OCI-LY7 (cell line): ENCODE results near the gene NIT2. TPM values are rescaled to one million over a fixed set of nuclear protein-coding genes. Genes with fewer than 3 reads are reported as not detected.
A peak's percentile ranks its signal among the peaks of the same experiment; 100 is the strongest.

Experiments used
- BruUV-seq: library from RNA; stranded (reverse); fragments of 400-500 nt; replicated peaks from 2 replicates; lab custom pipeline; 2021; lab: Mats Ljungman, UMichigan
- CTCF ChIA-PET: fragments of 300-600 bp; sonication (Branson Sonifier 250); formaldehyde crosslinking; loops from one replicate; lab custom pipeline; 2022; ENCODE audit warnings: antibody characterized with exemption; ENCODE audit not compliant: unreplicated experiment; lab: Charles Lee
- POLR2A ChIA-PET: fragments of 300-600 bp; sonication (Branson Sonifier 250); formaldehyde crosslinking; loops from one replicate; lab custom pipeline; 2022; ENCODE audit warnings: antibody characterized with exemption; lab: Charles Lee
- DNase-seq: peaks from one replicate; pipeline ENCODE4 v3.0.0-alpha.2; 2015; ENCODE audit warnings: low spot score
- H2AFZ ChIP-seq: fragments of 200-600 bp; sonication (generic), shearing (Covaris generic); 2 replicates; pipeline ENCODE4 v1.6.1; 2014; ENCODE audit warnings: mild to moderate bottlenecking, antibody characterized with exemption, low read length, moderate library complexity
- H3K27ac ChIP-seq: fragments of 200-600 bp; sonication (generic); 2 replicates; pipeline ENCODE4 v1.5.1; 2014; ENCODE audit warnings: mixed run types, low read depth, mild to moderate bottlenecking, moderate library complexity, low read length, inconsistent platforms; ENCODE audit not compliant: poor library complexity, severe bottlenecking
- H3K36me3 ChIP-seq: fragments of 200-600 bp; sonication (generic); 2 replicates; pipeline ENCODE4 v1.6.1; 2014; ENCODE audit warnings: mild to moderate bottlenecking, antibody characterized with exemption, low read length, moderate library complexity, mixed read lengths; ENCODE audit not compliant: insufficient read depth
- H3K4me1 ChIP-seq: fragments of 200-600 bp; sonication (generic); 2 replicates; pipeline ENCODE4 v1.5.1; 2014; ENCODE audit warnings: mild to moderate bottlenecking, low read length; ENCODE audit not compliant: insufficient read depth, poor library complexity, severe bottlenecking
- H3K4me2 ChIP-seq: fragments of 200-600 bp; sonication (generic); 2 replicates; pipeline ENCODE4 v1.6.1; 2014; ENCODE audit warnings: mild to moderate bottlenecking, low read length
- H3K4me3 ChIP-seq: fragments of 200-600 bp; sonication (generic); 2 replicates; pipeline ENCODE4 v1.5.1; 2014; ENCODE audit warnings: mild to moderate bottlenecking, low read depth, low read length; ENCODE audit not compliant: poor library complexity, severe bottlenecking
- H3K79me2 ChIP-seq: fragments of 200-600 bp; sonication (generic); 2 replicates; pipeline ENCODE4 v1.6.1; 2016; ENCODE audit warnings: low read depth, mild to moderate bottlenecking, low read length, moderate library complexity, mixed read lengths; ENCODE audit not compliant: insufficient read depth
- H3K9me2 ChIP-seq: fragments of 200-600 bp; sonication (generic); 2 replicates; pipeline ENCODE4 v1.6.1; 2016; ENCODE audit warnings: mild to moderate bottlenecking, low read length, mixed read lengths; ENCODE audit not compliant: insufficient read depth
- H3K9me3 ChIP-seq: fragments of 200-600 bp; sonication (generic); 2 replicates; pipeline ENCODE4 v1.6.1; 2014; ENCODE audit warnings: mild to moderate bottlenecking, mixed run types, low read length, mixed read lengths
- H4K20me1 ChIP-seq: fragments of 200-600 bp; sonication (generic); 2 replicates; pipeline ENCODE4 v1.6.1; 2014; ENCODE audit warnings: mild to moderate bottlenecking, antibody characterized with exemption, low read length, moderate library complexity, mixed read lengths; ENCODE audit not compliant: insufficient read depth
- CTCF ChIP-seq: fragments of 200-600 bp; sonication (generic); conservative IDR thresholded peaks from 2 replicates; pipeline ENCODE4 v1.5.1; 2014; ENCODE audit warnings: mild to moderate bottlenecking, antibody characterized with exemption, low read length, moderate library complexity, mixed read lengths
- EZH2phosphoT487 ChIP-seq: fragments of 200-600 bp; sonication (generic); IDR thresholded peaks from 2 replicates; pipeline ENCODE4 v1.6.1; 2018; ENCODE audit warnings: low read depth, borderline replicate concordance, mild to moderate bottlenecking, mixed run types, antibody characterized with exemption, low read length, moderate library complexity, mixed read lengths
- intact Hi-C: fragments of 100-400 bp; cut with micrococcal nuclease; formaldehyde crosslinking; loops from one replicate; pipeline ENCODE4 v1.10.0; 2022; ENCODE audit not compliant: unreplicated experiment
- total RNA-seq, 2 experiments: library from RNA; depleted of rRNA in 1 of 2; stranded (reverse); fragments of >200 nt in 1 of 2; shearing (Covaris generic) in 1 of 2; gene quantifications; 2 replicates each; pipeline ENCODE4 v1.2.3, GENCODE V29; 2014 to 2022

Gene NIT2
- total RNA-seq, 2 experiments from 2014 or later = 34.6 to 42.1 TPM

- H3K27ac ChIP-seq = no peak overlapping the region
- no peak overlapping the region for H2AFZ ChIP-seq
- CTCF ChIA-PET = no interaction called here
- TF ChIP-seq EZH2phosphoT487 (no peak), CTCF (no peak)
- BruUV-seq = TSS peak; percentile 4
- H3K9me2 ChIP-seq = no peaks in the 10 kb centered on the region
- POLR2A ChIA-PET = interaction anchor here (1.0 to 1.9 kb wide), 4 partner anchors 9 to 16 kb away, joined by 3 to 8 read pairs (median 4); no protein-coding TSS in a partner anchor
- intact Hi-C loops = no loop called here
- DNase-seq = no peak
- H3K4me1 ChIP-seq = no peaks in the 10 kb centered on the region
- no peak overlapping the region for H3K4me3 ChIP-seq
- H3K79me2 ChIP-seq = no peaks in the 10 kb centered on the region
- H3K9me3 ChIP-seq = no peaks in the 10 kb centered on the region
- H3K4me2 ChIP-seq = no peak overlapping the region
- H4K20me1 ChIP-seq = no peaks in the 10 kb centered on the region
- H3K36me3 ChIP-seq = peaks cover 87% of the 10 kb centered on the region
Measured at GRCh38 chr3:100359035-100359434, 24.5 kb downstream of the NIT2 start.

GRCh38 chr3:100360757-100361496 lies 26.4 kb downstream of the NIT2 start:
- Histone ChIP-seq H3K36me3 (peaks cover 89% of the 10 kb centered on the region), H3K4me1 (no peaks in the 10 kb centered on the region), H2AFZ (no peak overlapping the region), H3K4me3 (no peak overlapping the region), H3K9me2 (no peaks in the 10 kb centered on the region), H3K27ac (no peak overlapping the region), H3K79me2 (no peaks in the 10 kb centered on the region), H3K4me2 (no peak overlapping the region), H3K9me3 (no peaks in the 10 kb centered on the region), H4K20me1 (no peaks in the 10 kb centered on the region)
- intact Hi-C loops = no loop called here
- TF ChIP-seq EZH2phosphoT487 = no peak
- TF ChIP-seq CTCF = no peak
- DNase-seq = no peak
- ChIA-PET POLR2A (interaction anchor here (0.6 to 1.8 kb wide), 5 partner anchors 9 to 1941 kb away, joined by 3 to 8 read pairs (median 5); partner anchors contain the start of genes LNP1 and TOMM70), CTCF (no interaction called here)
- BruUV-seq = no TSS peak

GRCh38 chr3:100361897-100362296 lies 27.3 kb downstream of the NIT2 start:
- no peak overlapping the region for H3K27ac ChIP-seq
- TF ChIP-seq CTCF = no peak
- no peak for TF ChIP-seq EZH2phosphoT487
- intact Hi-C loops = no loop called here
- peaks cover 89% of the 10 kb centered on the region for H3K36me3 ChIP-seq
- H3K9me2 ChIP-seq = no peaks in the 10 kb centered on the region
- H3K9me3 ChIP-seq = no peaks in the 10 kb centered on the region
- no peak overlapping the region for H3K4me2 ChIP-seq
- H3K4me3 ChIP-seq = no peak overlapping the region
- no TSS peak for BruUV-seq
- H3K79me2 ChIP-seq = no peaks in the 10 kb centered on the region
- ChIA-PET CTCF (no interaction called here), POLR2A (interaction anchor here (0.6 to 1.8 kb wide), 2 partner anchors 68 to 1940 kb away, joined by 3 to 7 read pairs; no protein-coding TSS in a partner anchor)
- H3K4me1 ChIP-seq = no peaks in the 10 kb centered on the region
- no peaks in the 10 kb centered on the region for H4K20me1 ChIP-seq
- no peak for DNase-seq
- no peak overlapping the region for H2AFZ ChIP-seq
